Measurements from ENCODE around the gene ENO2. TPM values are rescaled to one million over a fixed set of nuclear protein-coding genes. Genes with fewer than 3 reads are reported as not detected.
A peak's percentile ranks its signal among the peaks of the same experiment; 100 is the strongest.

ENO2 gene
- total RNA-seq, 2 experiments from 2014 or later: 315 to 330 TPM

DNA sequence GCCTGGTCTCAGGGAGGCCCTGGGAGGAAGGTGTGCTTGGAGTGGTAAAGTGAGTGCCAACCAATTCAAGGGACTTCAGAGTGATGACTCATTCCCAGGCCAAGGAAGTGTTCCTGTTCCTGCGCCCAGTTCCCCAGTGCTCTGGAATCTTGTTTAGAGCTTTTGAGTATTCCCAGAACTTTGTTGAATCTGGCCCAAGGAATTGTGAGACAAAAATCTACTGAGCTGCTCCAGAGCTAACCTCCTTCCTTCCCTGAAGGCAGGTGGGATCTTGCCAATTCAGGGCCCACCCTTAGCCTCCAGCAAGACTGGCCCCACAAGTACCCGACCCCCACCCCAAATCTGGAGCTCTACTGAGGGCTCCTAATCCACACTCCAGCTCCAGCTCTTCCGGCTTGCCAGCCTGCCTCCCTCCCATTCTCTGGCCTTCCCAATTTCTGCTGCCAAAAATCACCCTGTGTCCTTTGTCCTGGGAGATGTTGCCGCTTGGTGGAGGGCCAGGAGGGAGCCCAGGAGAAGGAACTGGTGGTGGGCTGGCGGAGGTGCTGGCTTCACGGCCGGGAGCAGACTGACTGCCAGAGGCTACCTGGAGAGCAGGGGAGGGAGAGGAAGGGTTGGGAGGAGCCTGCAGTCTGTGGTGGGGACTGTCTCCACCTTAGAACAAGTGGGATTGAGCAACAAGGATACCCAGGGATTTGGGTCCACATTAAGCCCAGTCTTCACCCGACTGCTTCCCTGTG is 11.3 kb downstream of the ENO2 start:
- H3K4me3 Mint-ChIP-seq: peak overlapping the region; percentile 74
- intact Hi-C loops (cut with micrococcal nuclease): no loop called here
- H3K27me3 Mint-ChIP-seq: no peaks in the 10 kb centered on the region

DNA sequence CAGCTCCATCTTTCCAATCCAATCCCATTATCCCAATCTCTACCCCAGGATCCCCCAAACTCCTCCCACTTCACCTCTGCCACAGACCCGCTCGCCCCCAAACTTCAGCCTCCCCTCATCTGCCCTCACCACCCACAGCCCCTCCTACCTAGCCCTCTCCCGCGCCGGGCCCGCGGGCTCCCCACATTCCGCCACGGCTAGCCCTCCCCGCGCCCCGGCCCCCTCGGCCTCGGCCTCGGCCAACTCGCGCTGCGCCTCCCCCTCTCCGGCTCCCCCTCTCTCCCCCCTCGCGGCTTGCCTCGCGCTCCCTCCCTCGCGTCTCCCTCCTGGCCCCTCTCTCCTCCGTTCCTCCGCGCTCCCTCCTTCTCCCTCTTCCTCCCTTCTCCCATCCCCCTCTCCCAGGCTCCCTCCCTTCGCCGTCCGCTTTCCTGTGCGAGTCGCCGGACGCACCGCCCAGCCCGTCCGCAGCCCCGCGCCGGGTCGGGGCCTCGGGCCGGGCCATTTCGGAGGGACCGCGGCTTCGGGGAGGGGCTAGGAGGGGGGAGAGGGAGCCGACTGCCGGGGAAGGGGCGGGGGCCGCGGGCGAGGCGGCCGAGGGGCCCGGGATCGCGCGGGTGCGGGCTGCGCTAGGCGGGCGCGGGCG is 13.1 kb downstream of the ENO2 start, which contains the start of gene ATN1:
Gene ATN1 (plus strand): TSS at position 581 of the 643 bp plus-strand sequence. CDS start 6,043 bp downstream, outside the sequence.
- intact Hi-C loops (cut with micrococcal nuclease): no loop called here
- Mint-ChIP-seq H3K9me3 (no peaks in the 10 kb centered on the region), H3K4me1 (ENCODE audit: low read depth) (peaks cover 59% of the 10 kb centered on the region), H3K4me3 (peak within 1 kb of the TSS; percentile 78), H3K36me3 (ENCODE audit: low read depth) (peaks cover 20% of the 10 kb centered on the region), H3K27me3 (no peaks in the 10 kb centered on the region), H3K27ac (peak within 1 kb of the TSS; percentile 82)
- DNase-seq: peak; percentile 55
- TF ChIP-seq, protein P1, sequence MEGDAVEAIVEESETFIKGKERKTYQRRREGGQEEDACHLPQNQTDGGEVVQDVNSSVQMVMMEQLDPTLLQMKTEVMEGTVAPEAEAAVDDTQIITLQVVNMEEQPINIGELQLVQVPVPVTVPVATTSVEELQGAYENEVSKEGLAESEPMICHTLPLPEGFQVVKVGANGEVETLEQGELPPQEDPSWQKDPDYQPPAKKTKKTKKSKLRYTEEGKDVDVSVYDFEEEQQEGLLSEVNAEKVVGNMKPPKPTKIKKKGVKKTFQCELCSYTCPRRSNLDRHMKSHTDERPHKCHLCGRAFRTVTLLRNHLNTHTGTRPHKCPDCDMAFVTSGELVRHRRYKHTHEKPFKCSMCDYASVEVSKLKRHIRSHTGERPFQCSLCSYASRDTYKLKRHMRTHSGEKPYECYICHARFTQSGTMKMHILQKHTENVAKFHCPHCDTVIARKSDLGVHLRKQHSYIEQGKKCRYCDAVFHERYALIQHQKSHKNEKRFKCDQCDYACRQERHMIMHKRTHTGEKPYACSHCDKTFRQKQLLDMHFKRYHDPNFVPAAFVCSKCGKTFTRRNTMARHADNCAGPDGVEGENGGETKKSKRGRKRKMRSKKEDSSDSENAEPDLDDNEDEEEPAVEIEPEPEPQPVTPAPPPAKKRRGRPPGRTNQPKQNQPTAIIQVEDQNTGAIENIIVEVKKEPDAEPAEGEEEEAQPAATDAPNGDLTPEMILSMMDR (IDR thresholded peaks at IDR 0.05): no peak
- POLR2A ChIA-PET: interaction anchor here (0.7 to 36.0 kb wide), 9 partner anchors 9 to 91 kb away, joined by 3 to 1266 read pairs (median 4); partner anchors contain the start of genes C12orf57, ENO2, LPCAT3 and PTPN6
- ATAC-seq: peak; percentile 32
- CTCF ChIA-PET: interaction anchor here (1.1 to 7.3 kb wide), 11 partner anchors 10 to 58 kb away, joined by 3 to 108 read pairs (median 5); partner anchors contain the start of genes C12orf57 and RNU7-1

More for the DNA sequence above, 11.3 kb downstream of the ENO2 start:
- no peak for ATAC-seq
- DNase-seq: no peak
- POLR2A ChIA-PET: interaction anchor here (0.7 to 36.0 kb wide), 11 partner anchors 9 to 183 kb away, joined by 3 to 1266 read pairs (median 4); partner anchors contain the start of genes C12orf57, ENO2, PTPN6 and RNU7-1
- Mint-ChIP-seq H3K36me3 (ENCODE audit: low read depth) (peaks cover 24% of the 10 kb centered on the region), H3K4me1 (ENCODE audit: low read depth) (peaks cover 54% of the 10 kb centered on the region), H3K27ac (no peak overlapping the region), H3K9me3 (no peaks in the 10 kb centered on the region)
- CTCF ChIA-PET: interaction anchor here (0.8 to 7.3 kb wide), 21 partner anchors 8 to 187 kb away, joined by 3 to 108 read pairs (median 6); partner anchors contain the start of genes C12orf57, ENO2, PTMS and PTPN6
- TF ChIP-seq, protein P1 (IDR thresholded peaks at IDR 0.05): no peak

DNA sequence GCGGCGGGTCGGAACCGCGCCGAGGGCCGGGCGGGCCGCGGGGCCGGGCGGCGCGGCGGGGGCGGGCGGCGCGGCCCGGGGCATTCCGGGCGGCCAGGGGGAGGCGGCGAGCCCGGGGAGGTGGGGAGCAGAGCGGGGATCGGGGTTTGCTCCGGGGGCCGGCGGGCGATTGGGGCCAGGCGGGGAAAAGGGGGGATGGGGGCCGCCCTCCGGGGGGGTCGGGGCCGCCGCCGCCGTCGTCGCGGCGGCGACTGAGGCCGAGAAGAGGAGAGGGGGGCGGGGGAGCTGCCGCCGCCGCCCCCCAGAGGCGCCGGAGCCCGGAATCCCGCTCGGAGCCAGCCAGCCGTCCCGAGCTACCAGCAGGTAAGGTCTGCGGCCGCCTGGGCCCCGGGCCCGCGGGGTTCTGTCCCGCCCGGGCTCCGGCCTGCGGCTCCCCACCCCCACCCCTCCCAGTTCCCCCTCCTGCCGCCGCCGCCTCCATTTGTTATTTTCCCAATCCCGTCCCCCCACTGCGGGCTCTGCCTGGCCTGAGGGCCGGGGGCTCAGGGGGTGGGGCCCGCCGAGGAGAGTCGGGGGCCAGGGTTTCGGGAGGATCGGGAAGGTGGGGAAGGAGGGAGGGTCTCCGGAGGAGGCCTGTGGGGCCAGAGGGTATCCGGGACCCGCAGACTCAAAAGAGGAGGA is 13.8 kb downstream of the ENO2 start:
- TF ChIP-seq, protein P1 (IDR thresholded peaks at IDR 0.05): no peak
- DNase-seq: no peak
- ChIA-PET POLR2A (interaction anchor here (1.1 to 36.0 kb wide), 3 partner anchors 10 to 57 kb away, joined by 3 to 1266 read pairs (median 90); partner anchors contain the start of genes C12orf57, PTPN6 and RNU7-1), CTCF (interaction anchor here (1.0 to 7.3 kb wide), 6 partner anchors 9 to 180 kb away, joined by 3 to 108 read pairs (median 3); partner anchors contain the start of genes C12orf57, CDCA3, RNU7-1 and USP5)
- no peak for ATAC-seq
- Mint-ChIP-seq H3K27me3 (no peaks in the 10 kb centered on the region), H3K4me3 (peak overlapping the region; percentile 78), H3K36me3 (ENCODE audit: low read depth) (peaks cover 16% of the 10 kb centered on the region), H3K9me3 (no peaks in the 10 kb centered on the region), H3K27ac (peak overlapping the region; percentile 81), H3K4me1 (ENCODE audit: low read depth) (peaks cover 61% of the 10 kb centered on the region)
- intact Hi-C loops (cut with micrococcal nuclease): no loop called here

DNA sequence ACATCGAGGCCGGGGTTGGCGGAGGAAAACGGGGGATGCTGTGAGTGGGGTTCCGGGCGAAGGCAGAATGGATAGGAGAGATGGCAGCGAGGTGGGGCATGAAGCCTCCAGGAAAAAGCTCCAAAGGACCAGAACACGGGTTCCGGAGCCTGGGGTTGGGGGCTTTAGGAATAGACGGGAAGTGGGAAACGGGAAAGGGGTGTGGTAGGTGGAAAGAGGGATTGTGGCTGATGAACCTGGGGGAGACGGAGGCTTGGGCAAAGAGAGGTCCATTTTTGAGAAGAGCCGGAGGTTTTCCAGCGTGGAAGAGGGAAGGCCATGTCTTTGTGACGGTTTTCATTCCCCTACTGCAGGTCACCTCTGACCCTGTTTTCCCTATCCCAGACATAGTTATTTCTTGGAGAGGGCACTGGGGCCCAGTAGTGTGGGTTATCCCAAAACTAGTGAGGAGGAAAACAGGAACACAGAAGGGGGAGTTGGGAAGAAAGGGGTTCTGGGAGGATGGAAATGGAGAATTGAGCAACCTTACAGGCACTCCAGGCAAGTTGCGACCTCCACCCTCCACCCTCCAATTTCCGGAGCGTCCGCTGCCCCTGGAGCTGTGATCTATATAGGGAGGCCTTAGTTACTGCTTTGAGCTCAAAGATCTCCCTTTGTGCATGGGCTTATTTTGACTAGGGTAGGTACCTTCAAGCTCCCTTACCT is 14.5 kb downstream of the ENO2 start:
- Mint-ChIP-seq H3K4me1 (ENCODE audit: low read depth) (peaks cover 68% of the 10 kb centered on the region), H3K9me3 (no peaks in the 10 kb centered on the region), H3K4me3 (peak overlapping the region; percentile 78), H3K36me3 (ENCODE audit: low read depth) (peaks cover 11% of the 10 kb centered on the region), H3K27me3 (no peaks in the 10 kb centered on the region), H3K27ac (peak overlapping the region; percentile 81)
- no peak for DNase-seq
- no peak for ATAC-seq
- ChIA-PET CTCF (interaction anchor here (1.0 to 7.3 kb wide), 7 partner anchors 9 to 179 kb away, joined by 3 to 108 read pairs (median 3); partner anchors contain the start of genes C12orf57, CDCA3, RNU7-1 and USP5), POLR2A (interaction anchor here (0.7 to 36.0 kb wide), 6 partner anchors 9 to 58 kb away, joined by 3 to 1266 read pairs (median 3); partner anchors contain the start of genes C12orf57, PTPN6 and RNU7-1)
- TF ChIP-seq, protein P1 (IDR thresholded peaks at IDR 0.05): no peak
- intact Hi-C loops (cut with micrococcal nuclease): no loop called here
